Cardiac septum (tissue), 1 donor: ENCODE results near the gene TCEANC. TPM values are rescaled to one million over a fixed set of nuclear protein-coding genes. Genes with fewer than 3 reads are reported as not detected.
"Not testable (repeated sequence)": the region's sequence is repeated elsewhere in the genome, so short reads cannot be mapped to it uniquely, and the experiment has no call there.

Source experiments
- DNase-seq: peaks from one replicate; pipeline ENCODE4 v3.0.0-alpha.2; 2020; ENCODE audit warnings: low spot score
- intact Hi-C: fragments of 100-400 bp; cut with DNase I; formaldehyde crosslinking; loops from one replicate; pipeline ENCODE4 v1.14.0; 2022
- long read RNA-seq: library from polyadenylated mRNA; unstranded; transcript quantifications from one replicate; pipeline ENCODE4 v2.0.0, GENCODE V29; 2021
- total RNA-seq: library from RNA; stranded (reverse); fragmentation: NEBNext Ultra II Directional; extraction: Animal tissue kit (Norgen Biotek cat#: 25700); gene quantifications from one replicate; pipeline ENCODE4 v1.2.1, GENCODE V29; 2021
- donor health status: DM: no; HTN: no; CAD: no.

Gene TCEANC, protein sequence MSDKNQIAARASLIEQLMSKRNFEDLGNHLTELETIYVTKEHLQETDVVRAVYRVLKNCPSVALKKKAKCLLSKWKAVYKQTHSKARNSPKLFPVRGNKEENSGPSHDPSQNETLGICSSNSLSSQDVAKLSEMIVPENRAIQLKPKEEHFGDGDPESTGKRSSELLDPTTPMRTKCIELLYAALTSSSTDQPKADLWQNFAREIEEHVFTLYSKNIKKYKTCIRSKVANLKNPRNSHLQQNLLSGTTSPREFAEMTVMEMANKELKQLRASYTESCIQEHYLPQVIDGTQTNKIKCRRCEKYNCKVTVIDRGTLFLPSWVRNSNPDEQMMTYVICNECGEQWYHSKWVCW
- total RNA-seq = 6.4 TPM
- long read RNA-seq, partial matches to known transcripts = 0 of 9 reads
- long read RNA-seq, other reads (novel, unspliced or antisense) = 9 of 9 reads

- DNase-seq = peak; percentile 98
- intact Hi-C loops = loop anchor here (2.0 to 10.0 kb wide), 3 partner anchors 34 to 378 kb away; partner anchors contain the start of gene RAB9A
Measured at GRCh38 chrX:13652850-13653693, at the start of gene TCEANC. Gene TCEANC (plus strand): TSS chrX:13653141. CDS start chrX:13662509, 9,368 bp downstream.

- no peak for DNase-seq
- intact Hi-C loops = no loop called here
Measured at GRCh38 chrX:13605611-13606010, 47.3 kb upstream of the TCEANC start.

- DNase-seq = no peak
- intact Hi-C loops = no loop called here
Measured at GRCh38 chrX:13607331-13607995, 45.5 kb upstream of the TCEANC start.

GRCh38 chrX:13607996-13608365, 45.0 kb upstream of the TCEANC start:
- intact Hi-C loops = no loop called here

DNA sequence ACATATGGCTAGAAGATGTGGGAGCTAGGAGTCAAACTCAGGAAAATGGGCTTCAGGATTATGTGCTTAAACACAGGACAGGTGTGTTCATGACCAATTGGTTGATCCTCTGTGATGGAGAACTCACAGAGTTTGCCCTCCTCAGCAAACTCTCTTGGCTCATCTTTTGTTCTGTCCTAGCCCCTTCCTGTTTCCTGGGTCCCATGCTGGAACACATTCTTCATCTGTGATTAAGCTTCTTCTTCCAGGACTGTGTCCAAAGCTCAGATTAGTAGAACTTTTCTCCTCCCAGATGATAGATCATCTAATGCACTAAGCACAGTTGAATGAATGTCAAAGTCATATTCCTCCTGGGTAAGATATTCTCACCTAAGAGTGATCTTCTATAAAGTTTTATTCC, 38.8 kb upstream of the TCEANC start:
- no peak for DNase-seq
- intact Hi-C loops = no loop called here

More at GRCh38 chrX:13607996-13608365, 45.0 kb upstream of the TCEANC start:
- DNase-seq = no peak

DNA sequence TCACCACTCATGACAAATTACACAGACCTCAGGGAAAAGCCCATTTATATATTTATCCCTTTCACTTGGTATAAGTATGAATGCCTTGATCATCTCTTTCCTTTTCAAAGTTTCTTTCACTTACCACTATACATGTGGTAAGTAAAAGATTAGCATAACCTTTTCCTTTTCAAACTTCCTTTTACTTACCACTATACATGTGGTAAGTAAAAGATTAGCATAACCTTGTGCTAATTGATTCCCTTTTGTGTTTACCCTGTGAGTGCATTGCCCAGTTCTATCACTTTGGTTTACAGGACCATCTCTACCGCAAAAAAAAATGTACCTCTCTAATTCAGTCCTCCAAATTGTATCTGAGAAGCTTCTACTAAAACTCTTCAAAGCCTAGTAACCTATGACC, 32.7 kb upstream of the TCEANC start:
- intact Hi-C loops = no loop called here
- DNase-seq = no peak

DNA sequence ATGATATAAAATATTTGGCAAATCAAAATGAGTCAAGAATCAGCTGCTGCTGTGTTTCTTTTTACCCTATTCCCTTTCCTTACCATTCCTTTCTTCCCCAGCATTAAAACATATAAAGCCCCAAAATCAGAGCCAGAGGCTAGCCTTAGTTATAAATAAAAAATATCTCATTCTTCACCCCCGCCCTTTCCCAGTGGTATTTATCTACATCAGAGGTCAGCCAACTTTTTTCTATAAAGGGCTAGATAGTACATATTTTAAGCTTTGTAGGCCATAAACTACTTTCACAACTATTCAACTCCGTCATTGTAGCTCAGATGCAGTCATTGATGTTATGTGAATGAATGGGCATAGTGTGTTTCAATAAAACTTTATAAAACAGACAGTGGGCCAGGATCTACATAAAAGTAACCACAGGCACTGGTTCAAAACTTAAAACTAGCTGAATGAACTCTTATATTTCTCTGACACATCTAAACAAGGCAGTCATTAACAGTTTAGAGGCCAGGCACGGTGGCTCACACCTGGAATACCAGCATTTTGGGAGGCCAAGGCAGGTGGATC, 30.5 kb upstream of the TCEANC start:
- no peak for DNase-seq
- intact Hi-C loops = no loop called here

DNA sequence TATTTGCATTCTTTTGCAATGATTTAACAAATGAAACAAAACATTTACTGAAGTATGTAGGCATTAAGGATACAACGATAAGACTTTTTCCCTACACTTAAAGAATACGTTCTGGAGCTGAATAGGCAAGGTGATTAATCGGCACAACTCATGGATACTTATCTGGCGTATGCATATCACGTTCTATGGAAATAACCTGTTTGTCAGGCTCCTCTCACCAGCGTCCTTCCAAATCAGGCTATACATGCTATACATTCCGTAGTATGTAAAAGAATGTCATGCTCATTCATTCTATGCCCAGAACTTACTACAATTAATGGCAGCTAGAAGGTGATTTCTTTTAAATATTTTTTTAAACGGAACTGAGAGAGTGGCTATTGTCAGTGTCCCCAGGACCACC, 25.6 kb upstream of the TCEANC start:
- no peak for DNase-seq
- intact Hi-C loops = no loop called here

GRCh38 chrX:13637224-13637623, 15.7 kb upstream of the TCEANC start:
- DNase-seq, intact Hi-C loops: not testable (repeated sequence)

DNA sequence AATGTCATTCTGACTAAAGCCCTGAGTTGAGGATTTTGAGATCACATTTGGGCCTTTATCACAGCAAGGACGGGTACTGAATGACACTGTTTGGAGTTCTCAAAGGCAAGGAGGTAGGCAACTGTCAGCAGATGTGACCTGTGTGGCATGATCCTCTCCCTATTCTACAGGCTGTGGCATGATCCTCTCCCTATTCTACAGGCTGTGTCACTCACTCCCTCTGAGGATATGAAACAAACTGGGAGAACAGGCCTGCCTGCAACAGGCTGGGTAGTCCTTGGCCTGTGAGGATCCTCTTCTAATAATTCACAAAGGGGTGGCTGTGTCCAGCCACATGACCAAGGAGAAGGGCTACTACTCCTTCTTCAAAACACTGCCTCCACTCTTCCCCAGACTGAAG, 14.9 kb upstream of the TCEANC start:
- intact Hi-C loops = no loop called here
- DNase-seq = no peak

- no peak for DNase-seq
- intact Hi-C loops = no loop called here
Measured at GRCh38 chrX:13638826-13639225, 14.1 kb upstream of the TCEANC start.

DNA sequence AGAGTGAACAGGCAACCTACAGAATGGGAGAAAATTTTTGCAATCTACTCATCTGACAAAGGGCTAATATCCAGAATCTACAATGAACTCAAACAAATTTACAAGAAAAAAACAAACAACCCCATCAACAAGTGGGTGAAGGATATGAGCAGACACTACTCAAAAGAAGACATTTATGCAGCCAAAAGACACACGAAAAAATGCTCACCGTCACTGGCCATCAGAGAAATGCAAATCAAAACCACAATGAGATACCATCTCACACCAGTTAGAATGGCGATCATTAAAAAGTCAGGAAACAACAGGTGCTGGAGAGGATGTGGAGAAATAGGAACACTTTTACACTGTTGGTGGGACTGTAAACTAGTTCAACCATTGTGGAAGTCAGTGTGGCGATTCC, 11.3 kb upstream of the TCEANC start:
- intact Hi-C loops = loop anchor here (10.0 kb wide), 1 partner anchor 697 kb away; no protein-coding TSS in a partner anchor
- DNase-seq = not testable (repeated sequence)

- no peak for DNase-seq
- intact Hi-C loops = loop anchor here (2.0 to 10.0 kb wide), 2 partner anchors 137 to 701 kb away; no protein-coding TSS in a partner anchor
Measured at GRCh38 chrX:13645464-13646153, 7.3 kb upstream of the TCEANC start.

DNA sequence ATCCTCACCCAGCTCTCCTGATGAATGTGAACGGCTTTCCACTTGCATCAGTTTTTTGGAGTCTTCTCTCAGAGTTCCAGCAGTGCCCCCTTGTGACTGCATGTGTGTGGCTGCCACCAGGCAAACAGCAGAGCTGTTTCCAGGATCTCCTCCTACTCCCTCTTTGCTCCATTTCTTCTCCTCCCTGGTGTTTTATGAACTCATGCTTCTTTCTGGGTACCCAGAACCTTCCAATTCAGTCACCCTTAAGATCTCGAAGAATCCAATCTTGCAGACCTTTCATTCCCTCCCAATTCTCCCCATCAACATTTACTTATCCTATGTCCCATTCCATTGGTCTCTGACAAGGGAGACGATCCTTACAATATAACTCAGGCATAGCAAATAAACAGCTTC, 6.8 kb upstream of the TCEANC start:
- intact Hi-C loops = loop anchor here (2.0 to 10.0 kb wide), 2 partner anchors 137 to 701 kb away; no protein-coding TSS in a partner anchor

GRCh38 chrX:13647709-13648212, 5.2 kb upstream of the TCEANC start:
- no peak for DNase-seq
- intact Hi-C loops = loop anchor here (2.0 to 10.0 kb wide), 2 partner anchors 139 to 703 kb away; no protein-coding TSS in a partner anchor

More for the DNA sequence above, 6.8 kb upstream of the TCEANC start:
- DNase-seq = no peak

- not testable (repeated sequence) for DNase-seq
- intact Hi-C loops = loop anchor here (10.0 kb wide), 1 partner anchor 704 kb away; no protein-coding TSS in a partner anchor
Measured at GRCh38 chrX:13648336-13648735, 4.6 kb upstream of the TCEANC start.

DNA sequence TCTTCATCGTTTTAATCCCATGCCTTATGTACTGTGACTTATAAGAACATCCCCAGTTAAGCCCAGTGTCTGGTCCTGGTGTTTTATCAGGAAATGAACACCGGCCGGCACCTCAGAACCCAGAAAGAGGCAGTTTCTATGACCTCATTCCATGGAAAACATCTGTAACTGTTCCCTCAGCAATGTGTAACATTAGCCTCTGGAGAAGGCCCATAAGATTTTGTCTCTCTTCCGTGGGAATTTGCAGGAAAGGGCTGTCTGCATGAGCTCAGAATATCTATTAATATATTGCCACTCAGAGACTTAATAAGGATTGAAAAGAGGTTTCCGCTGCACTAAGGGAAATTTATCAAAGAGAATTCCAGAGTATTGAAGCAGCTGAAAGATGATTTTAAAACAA, 3.1 kb upstream of the TCEANC start:
- intact Hi-C loops = loop anchor here (5.0 to 10.0 kb wide), 3 partner anchors 37 to 705 kb away; partner anchors contain the start of gene RAB9A

GRCh38 chrX:13650318-13650717, 2.6 kb upstream of the TCEANC start:
- DNase-seq = no peak

More for the DNA sequence above, 3.1 kb upstream of the TCEANC start:
- no peak for DNase-seq

More at GRCh38 chrX:13650318-13650717, 2.6 kb upstream of the TCEANC start:
- intact Hi-C loops = loop anchor here (5.0 to 10.0 kb wide), 2 partner anchors 37 to 244 kb away; partner anchors contain the start of gene RAB9A
